Measurements from ENCODE around the gene MKNK2. TPM values are rescaled to one million over a fixed set of nuclear protein-coding genes. Genes with fewer than 3 reads are reported as not detected.

MKNK2 gene
- total RNA-seq, 1 experiment from 2014 or later: 96.8 TPM

GRCh38 chr19:2026770-2027169, 24.3 kb downstream of the MKNK2 start:
- intact Hi-C loops (cut with micrococcal nuclease): no loop called here

GRCh38 chr19:2022289-2022688, 28.8 kb downstream of the MKNK2 start:
- TF ChIP-seq EZH2 (IDR thresholded peaks at IDR 0.05; ENCODE audit: low read length, unreplicated experiment): no peak
- no peak for TF ChIP-seq CTCF (conservative IDR thresholded peaks at IDR 0.05; ENCODE audit: low read depth, low read length)
- TF ChIP-seq EZH2phosphoT487 (IDR thresholded peaks at IDR 0.05; ENCODE audit: borderline replicate concordance, low read length): no peak
- H3K27me3 ChIP-seq (ENCODE audit: low read length): no peaks in the 10 kb centered on the region
- no peaks in the 10 kb centered on the region for H3K9me2 ChIP-seq (replicated peaks; ENCODE audit: low read length)
- H3K4me3 ChIP-seq (ENCODE audit: low read length): no peak overlapping the region
- intact Hi-C loops (cut with micrococcal nuclease): no loop called here
- H3K27ac ChIP-seq (ENCODE audit: low read length): no peak overlapping the region
- no TSS peak for BruUV-seq (replicated peaks)
- DNase-seq (no peak), ATAC-seq (no peak)
- ChIA-PET POLR2A (ENCODE audit: unreplicated experiment) (no interaction called here), CTCF (no interaction called here)
- H3K36me3 ChIP-seq (ENCODE audit: low read depth, low read length): no peaks in the 10 kb centered on the region
- H3F3A ChIP-seq (ENCODE audit: low read length, unreplicated experiment): no peaks in the 10 kb centered on the region
- H3K4me2 ChIP-seq (ENCODE audit: low read length): no peak overlapping the region
- H3K4me1 ChIP-seq (ENCODE audit: insufficient read depth, low read length): no peaks in the 10 kb centered on the region
- H2AFZ ChIP-seq (ENCODE audit: low read length): no peak overlapping the region
- no peaks in the 10 kb centered on the region for H4K20me1 ChIP-seq (ENCODE audit: low read length)
- H3K79me2 ChIP-seq (ENCODE audit: low read length): no peaks in the 10 kb centered on the region
- H3K9ac ChIP-seq (ENCODE audit: low read length): no peak overlapping the region
- H3K9me3 ChIP-seq (ENCODE audit: low read length): no peaks in the 10 kb centered on the region

More at GRCh38 chr19:2026770-2027169, 24.3 kb downstream of the MKNK2 start:
- no peaks in the 10 kb centered on the region for H3K27me3 ChIP-seq (ENCODE audit: low read length)
- H3K9me2 ChIP-seq (replicated peaks; ENCODE audit: low read length): no peaks in the 10 kb centered on the region
- no peaks in the 10 kb centered on the region for H3K9me3 ChIP-seq (ENCODE audit: low read length)
- ChIA-PET POLR2A (ENCODE audit: unreplicated experiment) (no interaction called here), CTCF (no interaction called here)
- no peak overlapping the region for H3K27ac ChIP-seq (ENCODE audit: low read length)
- no peak for ATAC-seq
- no peaks in the 10 kb centered on the region for H3K36me3 ChIP-seq (ENCODE audit: low read depth, low read length)
- TF ChIP-seq EZH2 (IDR thresholded peaks at IDR 0.05; ENCODE audit: low read length, unreplicated experiment) (no peak), CTCF (conservative IDR thresholded peaks at IDR 0.05; ENCODE audit: low read depth, low read length) (no peak), EZH2phosphoT487 (IDR thresholded peaks at IDR 0.05; ENCODE audit: borderline replicate concordance, low read length) (no peak)
- no peak overlapping the region for H3K4me2 ChIP-seq (ENCODE audit: low read length)
- no peaks in the 10 kb centered on the region for H4K20me1 ChIP-seq (ENCODE audit: low read length)
- H3F3A ChIP-seq (ENCODE audit: low read length, unreplicated experiment): no peaks in the 10 kb centered on the region
- no peak overlapping the region for H3K4me3 ChIP-seq (ENCODE audit: low read length)
- no peak overlapping the region for H2AFZ ChIP-seq (ENCODE audit: low read length)
- no peaks in the 10 kb centered on the region for H3K79me2 ChIP-seq (ENCODE audit: low read length)
- H3K4me1 ChIP-seq (ENCODE audit: insufficient read depth, low read length): peaks cover 8% of the 10 kb centered on the region
- no peak overlapping the region for H3K9ac ChIP-seq (ENCODE audit: low read length)
- BruUV-seq (replicated peaks): no TSS peak
- DNase-seq: no peak

GRCh38 chr19:2021453-2022140, 29.4 kb downstream of the MKNK2 start:
- H3K4me3 ChIP-seq (ENCODE audit: low read length): no peak overlapping the region
- no TSS peak for BruUV-seq (replicated peaks)
- no peaks in the 10 kb centered on the region for H3F3A ChIP-seq (ENCODE audit: low read length, unreplicated experiment)
- H3K4me2 ChIP-seq (ENCODE audit: low read length): no peak overlapping the region
- H3K9me3 ChIP-seq (ENCODE audit: low read length): no peaks in the 10 kb centered on the region
- H4K20me1 ChIP-seq (ENCODE audit: low read length): no peaks in the 10 kb centered on the region
- H3K36me3 ChIP-seq (ENCODE audit: low read depth, low read length): no peaks in the 10 kb centered on the region
- ATAC-seq: no peak
- H3K79me2 ChIP-seq (ENCODE audit: low read length): no peaks in the 10 kb centered on the region
- no peak overlapping the region for H2AFZ ChIP-seq (ENCODE audit: low read length)
- H3K9me2 ChIP-seq (replicated peaks; ENCODE audit: low read length): no peaks in the 10 kb centered on the region
- intact Hi-C loops (cut with micrococcal nuclease): no loop called here
- TF ChIP-seq EZH2 (IDR thresholded peaks at IDR 0.05; ENCODE audit: low read length, unreplicated experiment): no peak
- TF ChIP-seq EZH2phosphoT487 (IDR thresholded peaks at IDR 0.05; ENCODE audit: borderline replicate concordance, low read length): no peak
- TF ChIP-seq CTCF (conservative IDR thresholded peaks at IDR 0.05; ENCODE audit: low read depth, low read length): no peak
- no peak overlapping the region for H3K9ac ChIP-seq (ENCODE audit: low read length)
- DNase-seq: no peak
- CTCF ChIA-PET: interaction anchor here (0.6 kb wide), 1 partner anchor 481 kb away, joined by 5 read pairs; no protein-coding TSS in a partner anchor
- POLR2A ChIA-PET (ENCODE audit: unreplicated experiment): no interaction called here
- H3K27me3 ChIP-seq (ENCODE audit: low read length): no peaks in the 10 kb centered on the region
- H3K4me1 ChIP-seq (ENCODE audit: insufficient read depth, low read length): no peaks in the 10 kb centered on the region
- no peak overlapping the region for H3K27ac ChIP-seq (ENCODE audit: low read length)
